ENCODE measurements around the gene IGSF21.
"Not testable (repeated sequence)": the region's sequence is repeated elsewhere in the genome, so short reads cannot be mapped to it uniquely, and the experiment has no call there.

The IGSF21 gene

DNA sequence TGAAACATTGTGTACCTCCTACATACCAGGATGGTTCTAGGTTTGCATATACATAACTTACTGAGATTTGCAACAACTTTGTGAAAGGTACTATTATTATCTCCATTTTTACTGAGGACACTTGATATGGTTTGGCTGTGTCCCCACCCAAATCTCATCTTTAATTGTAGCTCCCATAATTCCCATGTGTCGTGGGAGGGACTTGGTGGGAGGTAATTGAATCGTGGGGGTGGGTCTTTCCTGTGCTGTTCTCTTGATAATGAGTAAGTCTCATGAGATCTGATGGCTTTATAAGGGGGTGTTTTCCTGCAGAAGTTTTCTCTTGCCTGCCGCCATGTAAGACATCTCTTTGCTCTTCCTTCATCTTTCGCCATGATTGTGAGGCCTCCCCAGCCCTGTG, 40.1 kb downstream of the IGSF21 start:
- no peak for DNase-seq

DNA sequence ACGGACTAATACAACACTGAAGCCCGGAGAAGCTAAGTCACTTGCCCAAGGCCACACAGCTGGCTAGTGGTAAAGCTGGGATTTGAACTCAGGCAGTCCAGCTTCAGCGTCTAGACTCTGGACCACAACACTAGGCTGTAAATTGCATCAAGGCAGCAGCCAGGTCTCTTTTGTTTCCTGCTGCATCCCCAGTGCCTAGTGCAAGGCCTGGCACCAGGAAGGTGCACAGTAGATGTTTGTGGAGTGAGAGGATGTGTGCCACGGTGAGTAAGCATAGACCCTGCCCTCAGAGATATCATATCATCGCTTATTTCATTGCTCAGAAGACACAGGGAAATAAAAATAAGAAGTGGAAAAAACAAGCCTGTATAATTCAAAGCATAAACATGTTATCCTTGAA, 40.9 kb downstream of the IGSF21 start:
- no peak for DNase-seq

GRCh38 chr1:18149027-18149641, 41.5 kb downstream of the IGSF21 start:
- DNase-seq = no peak

DNA sequence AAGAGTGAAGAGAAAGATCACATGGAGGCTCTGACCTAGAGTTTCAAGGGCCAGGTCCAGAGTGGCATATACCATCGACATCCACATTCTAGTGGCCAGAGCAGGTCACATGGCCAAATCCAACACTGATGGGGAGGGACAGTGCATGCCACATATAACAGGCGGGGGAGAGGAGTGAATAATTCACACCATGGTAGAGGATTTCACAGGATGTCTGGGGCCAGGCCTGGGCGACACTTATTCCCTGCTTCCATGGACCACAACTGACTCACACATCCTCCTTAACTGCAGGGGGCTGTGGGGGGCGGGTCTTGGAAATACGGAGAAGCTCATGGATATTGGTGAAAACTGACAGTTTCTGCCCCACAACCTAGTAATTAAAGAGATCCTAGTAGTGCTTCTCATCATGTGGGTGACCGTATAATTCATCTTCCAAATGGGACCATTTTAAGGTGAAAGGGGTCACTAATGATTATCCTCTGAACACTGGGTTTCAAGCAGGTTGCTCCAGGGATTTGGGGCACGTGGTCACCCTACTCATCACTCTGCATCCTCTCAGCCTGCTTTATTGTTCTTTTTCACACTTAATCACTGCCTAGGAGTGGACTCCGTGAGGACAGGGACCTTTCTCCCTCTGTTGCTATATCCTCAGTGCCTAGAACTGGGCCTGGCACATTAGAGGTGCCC, 44.0 kb downstream of the IGSF21 start:
- no peak for DNase-seq

DNA sequence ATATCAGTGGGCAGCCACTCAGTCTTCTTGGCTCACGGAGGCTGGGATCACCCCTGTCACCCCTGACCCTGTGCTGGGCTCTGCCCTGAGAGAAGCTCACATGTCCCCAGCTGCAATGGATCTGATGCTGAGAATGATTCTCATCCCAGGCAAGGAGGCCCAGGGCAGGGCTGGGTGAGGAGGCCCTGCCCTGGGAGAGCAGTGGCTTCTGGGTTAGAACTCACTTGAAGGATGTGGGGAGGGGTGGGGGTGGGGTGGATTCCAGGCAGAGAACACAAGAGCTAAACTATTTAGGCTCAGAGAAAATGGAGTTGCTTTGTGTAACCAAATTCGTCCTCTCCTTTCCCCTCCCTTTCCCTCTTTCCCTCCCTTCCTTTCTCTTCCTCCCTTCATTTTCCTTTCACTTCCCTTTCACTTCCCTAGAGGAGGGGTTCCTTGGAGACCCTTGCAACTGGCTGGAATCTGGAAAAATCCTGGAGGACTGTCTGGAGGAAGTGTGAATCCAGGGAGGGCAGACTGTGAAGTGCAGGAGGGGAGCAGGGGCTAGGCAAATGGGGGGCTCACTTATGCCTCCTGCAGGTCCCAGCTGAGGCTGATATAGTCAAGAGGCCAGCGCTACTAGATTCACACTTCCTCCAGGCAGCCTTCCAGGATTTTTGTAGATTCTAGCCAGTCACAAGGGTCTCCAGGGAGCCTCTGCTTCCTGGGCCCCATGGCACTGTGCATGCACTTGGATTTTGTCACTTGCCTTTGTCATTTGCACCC, 47.0 kb downstream of the IGSF21 start:
- no peak for DNase-seq

DNA sequence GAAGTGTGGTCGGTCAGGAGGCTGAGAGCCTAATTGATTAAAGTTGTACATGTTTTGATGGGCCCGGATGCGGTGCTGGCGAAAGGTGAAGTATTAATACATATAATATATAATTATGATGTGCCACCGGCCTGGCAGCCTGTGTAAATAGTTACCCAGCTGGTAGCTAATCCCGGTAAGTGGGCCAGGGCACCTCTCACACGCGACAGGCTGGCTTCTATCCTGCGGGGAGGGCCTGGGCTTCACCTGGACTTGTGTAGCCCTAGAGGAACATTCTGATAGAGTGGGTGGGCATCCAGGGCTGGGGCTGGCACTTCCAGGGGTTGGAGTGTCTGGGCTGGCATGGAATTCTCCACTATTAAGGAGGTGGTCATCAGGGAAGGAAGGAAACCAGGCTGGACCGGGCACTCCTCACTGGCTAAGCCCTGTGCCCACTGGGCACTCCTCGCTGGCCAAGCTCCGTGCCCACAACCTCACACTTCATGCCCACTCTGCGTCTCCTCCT, 48.3 kb downstream of the IGSF21 start:
- DNase-seq = no peak

- no peak for DNase-seq
Measured at GRCh38 chr1:18157352-18157751, 49.8 kb downstream of the IGSF21 start.

DNA sequence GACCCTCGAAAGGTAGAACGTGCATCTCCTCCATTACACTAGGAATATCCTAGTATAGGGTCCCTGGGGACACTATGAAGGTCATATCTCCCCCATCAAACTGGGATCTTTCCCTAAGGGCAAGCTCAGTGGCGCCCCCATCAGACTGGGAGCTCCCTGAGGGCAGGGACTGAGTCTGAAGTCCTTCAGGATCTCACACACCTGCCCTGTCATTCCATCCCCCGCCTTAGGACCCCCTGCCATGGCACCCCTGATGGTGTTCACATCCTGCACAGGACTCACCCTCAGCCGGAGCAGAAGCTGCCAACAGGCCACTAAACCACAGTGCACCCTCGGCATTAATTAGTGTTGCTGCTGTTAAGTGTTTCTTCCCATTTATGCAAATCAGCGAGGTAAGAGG, 50.4 kb downstream of the IGSF21 start:
- no peak for DNase-seq

GRCh38 chr1:18158714-18159113, 51.1 kb downstream of the IGSF21 start:
- no peak for DNase-seq

DNA sequence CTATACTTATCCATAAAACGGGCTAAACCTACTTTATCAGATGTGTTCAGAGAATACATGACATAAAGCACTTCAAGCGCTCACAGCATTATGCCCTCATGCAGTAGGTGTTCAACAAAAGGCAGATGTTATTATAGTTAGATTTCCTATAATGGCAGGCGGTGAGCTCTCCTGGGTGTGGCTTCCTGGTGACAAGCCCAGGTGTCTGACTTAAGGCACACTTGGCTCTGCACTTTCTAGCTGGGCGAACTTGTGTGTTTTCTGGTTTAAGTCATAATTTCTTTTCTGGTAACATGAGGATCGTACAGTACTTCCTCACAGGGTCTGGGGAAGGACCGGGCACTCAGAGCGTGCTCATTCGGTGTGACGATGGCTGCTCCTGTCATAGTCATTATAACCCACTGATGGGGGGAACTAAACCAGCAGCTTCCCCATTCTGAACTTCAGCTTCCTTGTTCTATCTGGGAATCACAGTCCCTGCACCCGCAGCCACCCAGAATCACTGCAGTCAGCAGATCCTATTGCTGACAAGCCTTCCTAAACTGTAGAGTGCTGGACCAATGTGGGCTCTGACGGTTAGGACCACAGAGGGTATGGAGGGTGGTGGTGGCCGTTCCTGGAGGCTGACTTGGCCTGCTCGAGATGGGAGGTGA, 52.8 kb downstream of the IGSF21 start:
- no peak for DNase-seq

- no peak for DNase-seq
Measured at GRCh38 chr1:18161690-18162089, 54.1 kb downstream of the IGSF21 start.

DNA sequence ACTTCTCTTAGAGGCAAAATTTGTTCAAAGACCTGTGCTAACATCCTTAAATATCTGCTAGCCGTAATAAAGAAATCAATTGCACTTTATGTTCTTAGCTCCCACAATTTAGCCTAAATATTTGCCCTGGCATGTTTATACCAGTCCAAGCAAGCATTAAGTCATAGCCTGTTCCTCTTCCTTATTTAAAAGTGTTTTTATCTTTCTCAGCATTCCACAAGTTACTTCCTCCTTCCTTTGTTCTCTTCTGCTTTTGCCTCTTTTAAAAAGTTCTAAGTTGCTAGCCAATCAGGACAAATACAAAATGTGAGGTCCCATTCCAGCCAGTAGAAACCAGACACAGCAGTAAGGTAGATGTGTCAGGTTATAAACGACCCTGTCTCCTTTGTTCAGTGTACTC, 58.0 kb downstream of the IGSF21 start:
- not testable (repeated sequence) for DNase-seq

DNA sequence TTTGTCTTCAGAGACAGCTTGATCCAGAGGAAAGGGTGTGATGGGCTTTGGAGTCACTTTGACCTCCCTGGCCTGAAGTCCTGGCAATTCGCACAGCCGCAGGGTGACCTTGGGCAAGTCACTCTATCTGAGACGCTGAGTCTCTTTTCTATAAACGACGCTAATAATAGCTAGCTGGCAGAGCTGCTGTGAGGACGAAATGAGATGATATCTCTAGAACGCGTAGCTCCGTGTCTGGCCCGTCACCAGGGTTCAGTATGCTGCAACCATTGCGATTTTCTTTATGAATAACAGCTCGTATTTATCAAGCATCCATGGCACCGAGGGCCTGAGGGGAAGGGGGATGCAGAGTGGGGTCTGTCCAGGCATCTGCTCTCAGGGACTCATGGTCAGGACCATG, 58.7 kb downstream of the IGSF21 start:
- DNase-seq = no peak

GRCh38 chr1:18166929-18167328, 59.3 kb downstream of the IGSF21 start:
- no peak for DNase-seq

GRCh38 chr1:18170444-18170843, 62.8 kb downstream of the IGSF21 start:
- DNase-seq = no peak

GRCh38 chr1:18174037-18174436, 66.4 kb downstream of the IGSF21 start:
- no peak for DNase-seq

DNA sequence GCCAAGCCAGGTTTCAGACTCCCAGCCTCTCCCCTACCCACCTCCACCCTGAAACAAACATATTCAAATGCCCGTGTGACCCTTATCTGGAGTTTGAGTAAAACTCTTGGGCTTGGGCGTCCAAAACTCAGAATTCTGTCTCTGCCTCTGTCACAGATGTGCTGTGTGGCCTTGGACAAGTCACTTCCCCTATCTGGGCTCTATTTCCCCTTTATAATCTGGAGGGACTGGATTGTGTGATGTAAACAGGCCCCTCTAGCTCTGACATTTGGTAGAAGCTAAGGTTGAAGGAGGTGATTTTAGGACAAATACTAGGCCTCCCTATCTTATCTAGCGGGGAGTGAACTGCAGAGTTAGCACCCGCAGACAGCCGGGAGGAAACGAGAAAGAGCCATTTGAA, 67.5 kb downstream of the IGSF21 start:
- DNase-seq = no peak

DNA sequence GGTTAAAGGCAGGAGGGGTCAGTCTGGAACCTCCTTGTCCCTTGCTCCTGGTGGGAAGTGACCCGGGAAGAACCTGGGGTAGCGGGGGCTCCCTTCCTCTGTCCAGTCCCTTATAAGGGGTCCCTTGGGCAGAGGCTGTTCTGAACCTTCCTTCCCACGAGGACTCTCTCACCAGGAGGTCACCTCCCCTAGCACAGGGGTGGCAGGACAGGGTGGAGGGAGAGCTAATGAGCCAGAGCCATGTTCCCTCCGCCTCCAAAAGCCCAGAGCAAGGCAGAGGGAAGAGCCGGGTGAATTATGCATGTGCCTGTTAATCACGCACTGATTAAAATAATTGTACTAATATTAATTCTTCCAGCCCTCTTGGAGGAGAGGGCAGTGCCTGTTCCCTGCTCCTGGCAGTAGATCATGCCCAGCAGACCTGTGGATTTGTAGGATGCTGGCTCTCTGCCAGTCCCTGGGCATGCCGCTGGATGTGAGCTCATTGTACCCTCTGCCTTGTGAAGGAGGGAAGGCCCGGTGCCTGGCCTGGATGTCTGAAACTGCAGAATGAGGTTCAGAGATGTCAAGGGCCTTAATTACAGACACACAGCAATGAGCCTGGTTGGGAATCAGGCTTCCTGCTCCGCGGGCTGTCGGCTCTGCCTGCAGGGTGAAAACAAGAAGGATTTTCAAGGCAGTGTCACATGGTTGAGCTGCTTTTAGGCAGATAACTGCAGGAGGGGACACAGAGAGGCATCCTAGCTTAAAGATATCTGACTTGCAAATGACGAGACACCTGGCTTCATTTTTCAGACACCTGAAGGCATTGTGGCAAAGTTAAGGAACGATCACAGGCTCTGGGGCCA, 68.2 kb downstream of the IGSF21 start:
- no peak for DNase-seq

DNA sequence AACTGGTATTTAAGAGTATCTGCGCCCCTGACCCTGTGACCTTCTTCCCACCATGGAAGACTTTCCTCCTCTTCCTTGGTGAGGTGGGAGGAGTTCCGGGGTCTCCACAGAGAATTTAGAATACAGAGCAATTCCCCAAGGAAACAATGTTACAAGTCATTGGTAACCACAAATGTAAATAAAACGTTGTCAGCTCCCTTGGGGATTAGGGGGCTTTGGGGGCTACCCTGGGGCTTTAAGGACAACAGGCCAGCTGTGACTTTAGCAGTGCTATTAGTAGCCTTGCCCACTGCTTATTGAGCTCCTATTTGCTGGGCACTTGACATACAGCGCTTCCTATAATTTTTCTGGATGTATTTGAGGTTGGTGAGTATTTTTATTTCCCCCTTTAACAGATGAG, 69.0 kb downstream of the IGSF21 start:
- no peak for DNase-seq

DNA sequence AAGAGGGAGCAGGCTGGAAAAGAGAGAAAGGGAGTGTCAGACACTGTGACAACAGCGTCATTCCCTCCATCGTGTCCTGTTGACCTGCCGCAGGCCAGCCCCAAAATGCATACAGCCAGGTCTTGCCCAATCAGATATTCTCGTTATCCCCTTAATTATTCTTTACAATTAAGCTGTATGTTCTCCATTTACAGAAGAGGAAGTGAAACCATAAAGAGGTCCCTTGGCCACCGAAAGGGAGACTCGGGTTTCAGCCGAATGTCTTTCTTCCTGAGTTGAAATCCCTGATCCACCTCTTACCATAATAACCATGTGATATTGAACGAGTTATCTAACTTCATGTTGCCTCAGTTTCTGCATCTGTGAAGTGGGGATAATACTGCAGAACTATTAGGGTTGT, 70.5 kb downstream of the IGSF21 start:
- DNase-seq = no peak

DNA sequence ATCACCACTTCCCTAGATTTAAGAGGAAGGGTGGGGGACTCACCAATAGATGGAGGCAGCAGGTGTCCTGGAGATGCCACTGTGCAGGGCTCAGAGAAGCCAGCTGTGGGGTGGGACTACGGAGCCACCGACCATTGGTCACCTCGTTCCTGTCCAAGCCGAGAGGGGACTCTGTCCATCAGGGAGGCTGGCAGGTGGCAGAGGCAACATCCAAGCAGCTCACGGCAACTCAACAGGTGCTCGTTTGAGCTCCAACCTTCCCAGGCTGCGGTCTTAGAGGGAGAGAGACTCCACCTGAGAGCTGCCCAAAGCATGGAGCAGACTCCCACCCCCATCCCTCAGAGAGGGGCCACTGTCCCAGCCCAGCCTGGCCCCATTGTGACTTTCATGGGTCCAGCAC, 71.4 kb downstream of the IGSF21 start:
- DNase-seq = no peak

- no peak for DNase-seq
Measured at GRCh38 chr1:18182398-18183160, 75.0 kb downstream of the IGSF21 start.
